ENCODE data around the gene IRF6.

IRF6 gene

GRCh38 chr1:209747580-209748262 is 58.2 kb downstream of the IRF6 start:
- FAIRE-seq (peak; percentile 93), DNase-seq (ENCODE audit: insufficient read length, low spot score) (peak; percentile 44)
- peak; percentile 48 for TF ChIP-seq PAX5 (IDR thresholded peaks at IDR 0.05; ENCODE audit: insufficient read depth, low read length, severe bottlenecking)
- peak; percentile 62; the same call in 1 of the 2 replicates for TF ChIP-seq POU2F2 (IDR thresholded peaks at IDR 0.05; ENCODE audit: low read depth, low read length)
- no peak for TF ChIP-seq POLR2A (IDR thresholded peaks at IDR 0.05; ENCODE audit: low read depth, low read length)

GRCh38 chr1:209746451-209747165 is 59.3 kb downstream of the IRF6 start:
- TF ChIP-seq POU2F2 (IDR thresholded peaks at IDR 0.05; ENCODE audit: low read depth, low read length): no peak
- TF ChIP-seq POLR2A (IDR thresholded peaks at IDR 0.05; ENCODE audit: low read depth, low read length): no peak
- no peak for TF ChIP-seq TAF1 (IDR thresholded peaks at IDR 0.05; ENCODE audit: low read depth, low read length)
- TF ChIP-seq POLR2AphosphoS5 (IDR thresholded peaks at IDR 0.05; ENCODE audit: low read depth, low read length): no peak
- no peak for TF ChIP-seq SPI1 (IDR thresholded peaks at IDR 0.05; ENCODE audit: low read depth, low read length)
- no peak for TF ChIP-seq PAX5 (IDR thresholded peaks at IDR 0.05; ENCODE audit: insufficient read depth, low read length, severe bottlenecking)
- DNase-seq (ENCODE audit: insufficient read length, low spot score) (no peak), FAIRE-seq (peak; percentile 28)

- DNase-seq (ENCODE audit: insufficient read length, low spot score) (no peak), FAIRE-seq (no peak)
- TF ChIP-seq POU2F2 (IDR thresholded peaks at IDR 0.05; ENCODE audit: low read depth, low read length) (no peak), PAX5 (IDR thresholded peaks at IDR 0.05; ENCODE audit: insufficient read depth, low read length, severe bottlenecking) (no peak), POLR2AphosphoS5 (IDR thresholded peaks at IDR 0.05; ENCODE audit: low read depth, low read length) (no peak), TAF1 (IDR thresholded peaks at IDR 0.05; ENCODE audit: low read depth, low read length) (no peak), SPI1 (IDR thresholded peaks at IDR 0.05; ENCODE audit: low read depth, low read length) (no peak), POLR2A (IDR thresholded peaks at IDR 0.05; ENCODE audit: low read depth, low read length) (no peak)
These were observed 62.8 kb downstream of the IRF6 start for GRCh38 chr1:209743145-209743482.

- no peak for DNase-seq (ENCODE audit: insufficient read length, low spot score)
- no peak for TF ChIP-seq POLR2AphosphoS5 (IDR thresholded peaks at IDR 0.05; ENCODE audit: low read depth, low read length)
- no peak for TF ChIP-seq POU2F2 (IDR thresholded peaks at IDR 0.05; ENCODE audit: low read depth, low read length)
- TF ChIP-seq PAX5 (IDR thresholded peaks at IDR 0.05; ENCODE audit: insufficient read depth, low read length, severe bottlenecking): no peak
- no peak for TF ChIP-seq TAF1 (IDR thresholded peaks at IDR 0.05; ENCODE audit: low read depth, low read length)
- no peak for TF ChIP-seq POLR2A (IDR thresholded peaks at IDR 0.05; ENCODE audit: low read depth, low read length)
- no peak for TF ChIP-seq SPI1 (IDR thresholded peaks at IDR 0.05; ENCODE audit: low read depth, low read length)
These were observed 63.4 kb downstream of the IRF6 start for GRCh38 chr1:209742409-209743144.

GRCh38 chr1:209741889-209742288 is 64.1 kb downstream of the IRF6 start:
- TF ChIP-seq POLR2AphosphoS5 (IDR thresholded peaks at IDR 0.05; ENCODE audit: low read depth, low read length) (no peak), POU2F2 (IDR thresholded peaks at IDR 0.05; ENCODE audit: low read depth, low read length) (no peak), POLR2A (IDR thresholded peaks at IDR 0.05; ENCODE audit: low read depth, low read length) (no peak), TAF1 (IDR thresholded peaks at IDR 0.05; ENCODE audit: low read depth, low read length) (no peak), PAX5 (IDR thresholded peaks at IDR 0.05; ENCODE audit: insufficient read depth, low read length, severe bottlenecking) (no peak), SPI1 (IDR thresholded peaks at IDR 0.05; ENCODE audit: low read depth, low read length) (no peak)
- DNase-seq (ENCODE audit: insufficient read length, low spot score) (no peak), FAIRE-seq (no peak)

More at GRCh38 chr1:209742409-209743144, 63.4 kb downstream of the IRF6 start:
- no peak for FAIRE-seq

DNA sequence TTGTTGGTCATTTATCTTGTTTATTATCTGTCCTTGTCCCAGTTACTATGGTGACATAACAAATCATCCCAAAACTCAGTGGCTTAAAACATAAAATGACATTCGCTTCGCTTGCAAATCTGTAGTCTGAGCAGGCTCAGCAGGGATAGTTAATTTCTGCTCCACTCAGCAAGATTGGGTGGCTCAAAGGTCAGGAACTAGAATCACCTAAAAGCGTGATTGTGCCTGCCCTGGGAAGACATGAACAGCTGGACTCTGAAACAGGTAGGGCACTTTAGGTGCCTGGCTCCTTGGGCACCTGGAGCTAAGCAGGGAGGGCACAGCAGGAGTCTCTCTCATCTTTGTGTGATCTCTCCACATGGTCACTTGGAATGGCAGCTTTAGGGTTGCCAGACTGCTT is 64.7 kb downstream of the IRF6 start:
- FAIRE-seq: no peak
- no peak for DNase-seq (ENCODE audit: insufficient read length, low spot score)
- TF ChIP-seq POU2F2 (IDR thresholded peaks at IDR 0.05; ENCODE audit: low read depth, low read length) (no peak), PAX5 (IDR thresholded peaks at IDR 0.05; ENCODE audit: insufficient read depth, low read length, severe bottlenecking) (no peak), SPI1 (IDR thresholded peaks at IDR 0.05; ENCODE audit: low read depth, low read length) (no peak), POLR2AphosphoS5 (IDR thresholded peaks at IDR 0.05; ENCODE audit: low read depth, low read length) (no peak), POLR2A (IDR thresholded peaks at IDR 0.05; ENCODE audit: low read depth, low read length) (no peak), TAF1 (IDR thresholded peaks at IDR 0.05; ENCODE audit: low read depth, low read length) (no peak)

GRCh38 chr1:209738270-209738669 is 67.7 kb downstream of the IRF6 start:
- DNase-seq (ENCODE audit: insufficient read length, low spot score) (no peak), FAIRE-seq (no peak)

DNA sequence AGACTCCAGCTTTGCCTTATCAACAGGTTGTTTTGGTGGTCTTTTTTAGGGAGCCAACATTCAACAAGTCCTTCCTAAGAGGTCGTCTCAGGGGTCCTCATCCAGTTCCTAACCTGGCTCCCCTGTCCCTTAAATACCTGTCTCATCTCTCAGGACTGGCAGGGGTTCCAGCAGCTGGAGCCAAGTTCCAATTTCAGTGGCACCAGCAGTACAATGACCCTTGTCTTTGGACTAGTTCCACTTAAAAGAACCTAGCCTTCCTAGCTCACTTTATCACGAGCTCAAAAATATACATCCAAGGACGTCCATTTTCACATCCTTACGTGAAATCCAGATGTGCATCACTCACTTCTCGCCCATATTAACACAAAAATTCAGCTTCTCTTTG is 68.8 kb downstream of the IRF6 start:
- DNase-seq (ENCODE audit: insufficient read length, low spot score): no peak
- FAIRE-seq: no peak
- no peak for TF ChIP-seq POLR2AphosphoS5 (IDR thresholded peaks at IDR 0.05; ENCODE audit: low read depth, low read length)
- no peak for TF ChIP-seq POU2F2 (IDR thresholded peaks at IDR 0.05; ENCODE audit: low read depth, low read length)
- TF ChIP-seq POLR2A (IDR thresholded peaks at IDR 0.05; ENCODE audit: low read depth, low read length): no peak
- TF ChIP-seq PAX5 (IDR thresholded peaks at IDR 0.05; ENCODE audit: insufficient read depth, low read length, severe bottlenecking): no peak
- no peak for TF ChIP-seq SPI1 (IDR thresholded peaks at IDR 0.05; ENCODE audit: low read depth, low read length)

More at GRCh38 chr1:209738270-209738669, 67.7 kb downstream of the IRF6 start:
- no peak for TF ChIP-seq POLR2A (IDR thresholded peaks at IDR 0.05; ENCODE audit: low read depth, low read length)
- TF ChIP-seq POLR2AphosphoS5 (IDR thresholded peaks at IDR 0.05; ENCODE audit: low read depth, low read length): no peak
- TF ChIP-seq SPI1 (IDR thresholded peaks at IDR 0.05; ENCODE audit: low read depth, low read length): no peak
- no peak for TF ChIP-seq PAX5 (IDR thresholded peaks at IDR 0.05; ENCODE audit: insufficient read depth, low read length, severe bottlenecking)
- TF ChIP-seq POU2F2 (IDR thresholded peaks at IDR 0.05; ENCODE audit: low read depth, low read length): no peak
- TF ChIP-seq TAF1 (IDR thresholded peaks at IDR 0.05; ENCODE audit: low read depth, low read length): no peak

GRCh38 chr1:209736490-209737117 is 69.3 kb downstream of the IRF6 start:
- FAIRE-seq: no peak
- DNase-seq (ENCODE audit: insufficient read length, low spot score): no peak
- no peak for TF ChIP-seq PAX5 (IDR thresholded peaks at IDR 0.05; ENCODE audit: insufficient read depth, low read length, severe bottlenecking)
- no peak for TF ChIP-seq TAF1 (IDR thresholded peaks at IDR 0.05; ENCODE audit: low read depth, low read length)
- no peak for TF ChIP-seq SPI1 (IDR thresholded peaks at IDR 0.05; ENCODE audit: low read depth, low read length)
- no peak for TF ChIP-seq POLR2A (IDR thresholded peaks at IDR 0.05; ENCODE audit: low read depth, low read length)
- no peak for TF ChIP-seq POLR2AphosphoS5 (IDR thresholded peaks at IDR 0.05; ENCODE audit: low read depth, low read length)
- no peak for TF ChIP-seq POU2F2 (IDR thresholded peaks at IDR 0.05; ENCODE audit: low read depth, low read length)
